GM12872 (cell line): Measurements from ENCODE around the gene FGFR1OP2.

Experiments used
- CTCF ChIP-seq: IDR thresholded peaks from 3 replicates; pipeline ENCODE4 v1.5.1; 2011; ENCODE audit warnings: low read depth, mild to moderate bottlenecking, low read length, moderate library complexity; ENCODE audit not compliant: insufficient read depth

FGFR1OP2 gene

GRCh38 chr12:26937443-26937862 is 817 bp upstream of the FGFR1OP2 start:
- no peak for TF ChIP-seq CTCF

- no peak for TF ChIP-seq CTCF
These were observed 412 bp downstream of the FGFR1OP2 start for GRCh38 chr12:26938701-26939062.

- TF ChIP-seq CTCF: no peak
These were observed 1.0 kb downstream of the FGFR1OP2 start for GRCh38 chr12:26939192-26939832.

GRCh38 chr12:26939953-26940352 is 1.7 kb downstream of the FGFR1OP2 start:
- TF ChIP-seq CTCF: no peak

- TF ChIP-seq CTCF: no peak
These were observed 2.4 kb downstream of the FGFR1OP2 start for GRCh38 chr12:26940516-26941214.

GRCh38 chr12:26941215-26941594 is 2.9 kb downstream of the FGFR1OP2 start:
- no peak for TF ChIP-seq CTCF

- no peak for TF ChIP-seq CTCF
These were observed 10.0 kb downstream of the FGFR1OP2 start for GRCh38 chr12:26948309-26948708.
